CD4-positive, alpha-beta T cell (primary cell): ENCODE measurements around the gene ACADVL. TPM values are rescaled to one million over a fixed set of nuclear protein-coding genes. Genes with fewer than 3 reads are reported as not detected.

Experiments used
- ATAC-seq: fragments of 200-7000 bp; cut with Tn5 transposase; one replicate; pipeline ENCODE4 v1.10.0; 2022; ENCODE audit warnings: mild to moderate bottlenecking; ENCODE audit not compliant: poor library complexity
- CTCF ChIA-PET: fragments of 350-600 bp; sonication (Branson Sonifier 250); formaldehyde crosslinking; loops from one replicate; lab custom pipeline; 2021; ENCODE audit warnings: antibody characterized with exemption, inconsistent platforms; lab: Charles Lee
- POLR2A ChIA-PET: fragments of 350-600 bp; sonication (Branson Sonifier 250); formaldehyde crosslinking; loops from one replicate; lab custom pipeline; 2021; ENCODE audit warnings: antibody characterized with exemption, inconsistent platforms; lab: Charles Lee
- DNase-seq, 14 experiments: peaks; one replicate each; pipeline ENCODE4 v3.0.0-alpha.2; 2013 to 2020; ENCODE audit warnings: mixed read lengths in 2 of 14
- H3K27ac ChIP-seq, 2 donors: one replicate each; pipeline versions ENCODE4 v1.5.1 to v1.7.0; 2013; ENCODE audit warnings: low read length in 2 of 2, low read depth in 1 of 2, mild to moderate bottlenecking in 1 of 2
- H3K27me3 ChIP-seq, 2 experiments: 1 replicate in 1 of 2; 2 replicates in 1 of 2; pipeline versions ENCODE4 v1.6.1 to v1.7.0; 2013; ENCODE audit warnings: low read length in 2 of 2, control low read depth in 1 of 2, mild to moderate bottlenecking in 1 of 2, moderate library complexity in 1 of 2; ENCODE audit not compliant: insufficient read depth in 2 of 2, control insufficient read depth in 1 of 2
- H3K36me3 ChIP-seq: one replicate; pipeline ENCODE4 v1.6.1; 2013; ENCODE audit warnings: low read length, control low read depth; ENCODE audit not compliant: insufficient read depth
- H3K4me1 ChIP-seq: one replicate; pipeline ENCODE4 v1.6.1; 2013; ENCODE audit warnings: low read length, control low read depth; ENCODE audit not compliant: insufficient read depth
- H3K4me3 ChIP-seq: one replicate; pipeline ENCODE4 v1.5.1; 2013; ENCODE audit warnings: mild to moderate bottlenecking, low read length, moderate library complexity
- H3K9me3 ChIP-seq, 2 experiments: 1 replicate in 1 of 2; 2 replicates in 1 of 2; pipeline versions ENCODE4 v1.6.1 to v1.7.0; 2013; ENCODE audit warnings: low read length in 2 of 2, mild to moderate bottlenecking in 2 of 2, control low read depth in 1 of 2, moderate library complexity in 1 of 2; ENCODE audit not compliant: control insufficient read depth in 1 of 2, insufficient read depth in 1 of 2
- H3K27ac Mint-ChIP-seq: one replicate; pipeline ENCODE4 v1.8.0; 2020; ENCODE audit warnings: mixed read lengths
- H3K27me3 Mint-ChIP-seq: one replicate; pipeline ENCODE4 v1.8.0; 2021; ENCODE audit warnings: mixed read lengths
- H3K36me3 Mint-ChIP-seq: one replicate; pipeline ENCODE4 v1.8.0; 2021; ENCODE audit warnings: low read depth, mixed read lengths
- H3K4me1 Mint-ChIP-seq: one replicate; pipeline ENCODE4 v1.8.0; 2021; ENCODE audit warnings: low read depth, mixed read lengths
- H3K4me3 Mint-ChIP-seq: one replicate; pipeline ENCODE4 v1.8.0; 2020; ENCODE audit warnings: mild to moderate bottlenecking, mixed read lengths
- H3K9me3 Mint-ChIP-seq: one replicate; pipeline ENCODE4 v1.8.0; 2020; ENCODE audit warnings: mixed read lengths
- intact Hi-C, 2 experiments: fragments of 100-400 bp; cut with DNase I in 1 of 2; cut with micrococcal nuclease in 1 of 2; formaldehyde crosslinking; loops; one replicate each; pipeline versions ENCODE4 v1.15.1 to v1.9.0; 2023 to 2025; cut with DNase I, micrococcal nuclease
- total RNA-seq, 174 experiments: library from RNA in 2 of 174; stranded (reverse) in 2 of 174; gene quantifications; one replicate each; pipeline ENCODE4 v1.2.3 and lab custom pipeline; 2021 to 2026
- TF ChIP-seq, protein P1 (sequence below): fragments of 200-600 bp; IDR thresholded peaks from one replicate; pipeline ENCODE4 v1.8.0; 2022; ENCODE audit warnings: antibody characterized with exemption, mild to moderate bottlenecking

The ACADVL gene
- total RNA-seq, 2 experiments from 2014 or later = 237 to 257 TPM

GRCh38 chr17:7183433-7184090 is 36.2 kb upstream of the ACADVL start:
- Mint-ChIP-seq H3K27me3 (no peaks in the 10 kb centered on the region), H3K4me1 (no peaks in the 10 kb centered on the region), H3K36me3 (no peaks in the 10 kb centered on the region), H3K9me3 (no peaks in the 10 kb centered on the region), H3K27ac (no peak overlapping the region), H3K4me3 (no peak overlapping the region)
- H3K4me3 ChIP-seq = no peak overlapping the region
- ATAC-seq = no peak
- H3K36me3 ChIP-seq = no peaks in the 10 kb centered on the region
- no peak for DNase-seq
- H3K27ac ChIP-seq = no peak overlapping the region
- TF ChIP-seq, protein P1, sequence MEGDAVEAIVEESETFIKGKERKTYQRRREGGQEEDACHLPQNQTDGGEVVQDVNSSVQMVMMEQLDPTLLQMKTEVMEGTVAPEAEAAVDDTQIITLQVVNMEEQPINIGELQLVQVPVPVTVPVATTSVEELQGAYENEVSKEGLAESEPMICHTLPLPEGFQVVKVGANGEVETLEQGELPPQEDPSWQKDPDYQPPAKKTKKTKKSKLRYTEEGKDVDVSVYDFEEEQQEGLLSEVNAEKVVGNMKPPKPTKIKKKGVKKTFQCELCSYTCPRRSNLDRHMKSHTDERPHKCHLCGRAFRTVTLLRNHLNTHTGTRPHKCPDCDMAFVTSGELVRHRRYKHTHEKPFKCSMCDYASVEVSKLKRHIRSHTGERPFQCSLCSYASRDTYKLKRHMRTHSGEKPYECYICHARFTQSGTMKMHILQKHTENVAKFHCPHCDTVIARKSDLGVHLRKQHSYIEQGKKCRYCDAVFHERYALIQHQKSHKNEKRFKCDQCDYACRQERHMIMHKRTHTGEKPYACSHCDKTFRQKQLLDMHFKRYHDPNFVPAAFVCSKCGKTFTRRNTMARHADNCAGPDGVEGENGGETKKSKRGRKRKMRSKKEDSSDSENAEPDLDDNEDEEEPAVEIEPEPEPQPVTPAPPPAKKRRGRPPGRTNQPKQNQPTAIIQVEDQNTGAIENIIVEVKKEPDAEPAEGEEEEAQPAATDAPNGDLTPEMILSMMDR = no peak
- no peaks in the 10 kb centered on the region for H3K9me3 ChIP-seq
- CTCF ChIA-PET = no interaction called here
- POLR2A ChIA-PET = no interaction called here
- intact Hi-C loops = no loop called here
- no peaks in the 10 kb centered on the region for H3K27me3 ChIP-seq
- H3K4me1 ChIP-seq = no peaks in the 10 kb centered on the region

DNA sequence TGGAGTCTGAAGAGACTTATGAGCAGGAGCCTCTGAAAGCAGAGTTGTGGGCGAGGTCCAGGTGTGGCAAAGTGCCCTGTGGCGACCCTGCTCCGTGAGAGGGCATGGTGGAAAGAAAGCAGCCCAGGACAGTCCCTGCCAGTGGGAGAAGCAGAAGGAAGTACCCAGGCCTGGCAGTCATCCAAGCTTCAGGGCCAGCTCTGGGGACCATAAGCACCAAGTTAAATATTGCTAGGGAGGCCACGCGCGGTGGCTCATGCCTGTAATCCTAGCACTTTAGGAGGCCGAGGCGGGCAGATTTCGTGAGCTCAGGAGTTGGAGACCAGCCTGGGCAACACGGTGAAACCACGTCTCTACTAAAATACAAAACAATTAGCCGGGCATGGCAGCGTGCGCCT is 35.6 kb upstream of the ACADVL start:
- no peak overlapping the region for H3K4me3 Mint-ChIP-seq
- no peaks in the 10 kb centered on the region for H3K27me3 Mint-ChIP-seq
- no peaks in the 10 kb centered on the region for H3K36me3 Mint-ChIP-seq
- POLR2A ChIA-PET = no interaction called here
- DNase-seq (no peak), ATAC-seq (no peak)
- TF ChIP-seq, protein P1 = no peak
- no peak overlapping the region for H3K27ac Mint-ChIP-seq
- CTCF ChIA-PET = no interaction called here
- Histone ChIP-seq H3K9me3 (no peaks in the 10 kb centered on the region), H3K27ac (no peak overlapping the region), H3K36me3 (no peaks in the 10 kb centered on the region), H3K4me3 (no peak overlapping the region), H3K27me3 (no peaks in the 10 kb centered on the region), H3K4me1 (no peaks in the 10 kb centered on the region)
- intact Hi-C loops = no loop called here
- H3K9me3 Mint-ChIP-seq = no peaks in the 10 kb centered on the region
- H3K4me1 Mint-ChIP-seq = no peaks in the 10 kb centered on the region

DNA sequence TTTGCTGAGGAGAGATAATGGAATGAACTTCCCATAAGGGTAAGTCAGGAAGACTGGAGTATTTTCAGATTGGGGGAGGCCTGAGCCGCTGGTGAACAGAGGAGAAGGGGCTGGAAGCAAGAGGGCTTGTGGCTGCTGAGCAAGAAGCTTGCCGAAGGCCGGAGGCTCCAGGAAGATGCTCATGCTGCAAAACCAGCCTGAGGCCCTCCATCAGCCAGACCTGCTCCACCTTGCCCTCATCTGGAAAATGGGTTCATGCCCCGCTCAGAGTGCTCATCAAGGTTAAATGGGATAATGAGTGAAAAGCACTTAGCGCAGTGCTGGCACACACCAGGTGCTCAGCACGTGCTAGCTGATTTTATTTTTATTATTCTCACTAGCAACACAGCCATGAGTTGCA is 35.1 kb upstream of the ACADVL start:
- H3K4me3 ChIP-seq = no peak overlapping the region
- H3K36me3 ChIP-seq = no peaks in the 10 kb centered on the region
- no peaks in the 10 kb centered on the region for H3K4me1 ChIP-seq
- TF ChIP-seq, protein P1 = no peak
- H3K9me3 Mint-ChIP-seq = no peaks in the 10 kb centered on the region
- CTCF ChIA-PET = no interaction called here
- H3K27me3 Mint-ChIP-seq = no peaks in the 10 kb centered on the region
- no peak overlapping the region for H3K27ac ChIP-seq
- DNase-seq (no peak), ATAC-seq (no peak)
- H3K27ac Mint-ChIP-seq = no peak overlapping the region
- H3K36me3 Mint-ChIP-seq = no peaks in the 10 kb centered on the region
- no peaks in the 10 kb centered on the region for H3K9me3 ChIP-seq
- H3K27me3 ChIP-seq = no peaks in the 10 kb centered on the region
- POLR2A ChIA-PET = no interaction called here
- H3K4me3 Mint-ChIP-seq = no peak overlapping the region
- intact Hi-C loops = no loop called here
- no peaks in the 10 kb centered on the region for H3K4me1 Mint-ChIP-seq
